ENCODE results near the gene RDH13.

GRCh38 chr19:55086730-55087541 is 24.0 kb upstream of the RDH13 start:
- TF ChIP-seq EP300 (IDR thresholded peaks at IDR 0.05): no peak
- TF ChIP-seq, protein P1, sequence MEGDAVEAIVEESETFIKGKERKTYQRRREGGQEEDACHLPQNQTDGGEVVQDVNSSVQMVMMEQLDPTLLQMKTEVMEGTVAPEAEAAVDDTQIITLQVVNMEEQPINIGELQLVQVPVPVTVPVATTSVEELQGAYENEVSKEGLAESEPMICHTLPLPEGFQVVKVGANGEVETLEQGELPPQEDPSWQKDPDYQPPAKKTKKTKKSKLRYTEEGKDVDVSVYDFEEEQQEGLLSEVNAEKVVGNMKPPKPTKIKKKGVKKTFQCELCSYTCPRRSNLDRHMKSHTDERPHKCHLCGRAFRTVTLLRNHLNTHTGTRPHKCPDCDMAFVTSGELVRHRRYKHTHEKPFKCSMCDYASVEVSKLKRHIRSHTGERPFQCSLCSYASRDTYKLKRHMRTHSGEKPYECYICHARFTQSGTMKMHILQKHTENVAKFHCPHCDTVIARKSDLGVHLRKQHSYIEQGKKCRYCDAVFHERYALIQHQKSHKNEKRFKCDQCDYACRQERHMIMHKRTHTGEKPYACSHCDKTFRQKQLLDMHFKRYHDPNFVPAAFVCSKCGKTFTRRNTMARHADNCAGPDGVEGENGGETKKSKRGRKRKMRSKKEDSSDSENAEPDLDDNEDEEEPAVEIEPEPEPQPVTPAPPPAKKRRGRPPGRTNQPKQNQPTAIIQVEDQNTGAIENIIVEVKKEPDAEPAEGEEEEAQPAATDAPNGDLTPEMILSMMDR (IDR thresholded peaks at IDR 0.05): no peak

Measured in ovary (tissue), 3 donors.